GM19240 (cell line): ENCODE data around the gene CACNB2.

ENCODE experiments used
- DNase-seq: peaks from one replicate; pipeline ENCODE4 v3.0.0; 2011; ENCODE audit warnings: low spot score; ENCODE audit not compliant: insufficient read length

CACNB2 gene

GRCh38 chr10:18501198-18501597 is 361.0 kb downstream of the CACNB2 start:
- no peak for DNase-seq

GRCh38 chr10:18501629-18502028 is 361.4 kb downstream of the CACNB2 start:
- DNase-seq: no peak

- no peak for DNase-seq
These were observed 363.9 kb downstream of the CACNB2 start for GRCh38 chr10:18504161-18504560.

DNA sequence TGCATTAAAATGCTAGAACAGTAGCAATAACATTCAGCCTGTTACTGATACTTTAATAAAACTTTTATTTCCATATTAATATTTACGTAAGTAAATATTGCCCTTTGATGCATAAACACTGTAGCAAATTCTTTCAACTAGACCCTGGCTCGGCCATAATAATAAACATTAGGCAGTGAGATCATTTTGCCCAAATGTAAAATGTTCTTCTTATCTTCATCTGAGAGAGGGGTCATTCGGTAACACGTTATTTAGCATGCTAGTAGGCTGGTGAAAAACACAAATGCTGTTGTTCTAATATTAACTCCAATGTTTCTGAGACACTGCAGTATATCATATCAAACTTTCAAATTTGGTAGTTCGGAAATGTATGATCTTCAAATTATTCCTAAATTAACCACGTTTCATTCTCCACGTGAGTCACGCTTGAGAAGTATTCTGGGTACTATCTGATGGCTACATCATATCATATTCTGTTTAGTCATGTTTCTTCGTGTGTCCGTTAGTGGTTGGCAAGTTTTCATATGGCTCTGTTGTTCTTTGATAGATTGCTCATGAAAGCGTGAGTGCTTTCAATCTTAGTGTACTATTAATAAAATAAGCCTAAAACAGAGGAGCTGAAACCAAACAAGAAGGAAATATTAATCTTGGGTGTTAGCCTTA is 365.4 kb downstream of the CACNB2 start:
- DNase-seq: no peak

DNA sequence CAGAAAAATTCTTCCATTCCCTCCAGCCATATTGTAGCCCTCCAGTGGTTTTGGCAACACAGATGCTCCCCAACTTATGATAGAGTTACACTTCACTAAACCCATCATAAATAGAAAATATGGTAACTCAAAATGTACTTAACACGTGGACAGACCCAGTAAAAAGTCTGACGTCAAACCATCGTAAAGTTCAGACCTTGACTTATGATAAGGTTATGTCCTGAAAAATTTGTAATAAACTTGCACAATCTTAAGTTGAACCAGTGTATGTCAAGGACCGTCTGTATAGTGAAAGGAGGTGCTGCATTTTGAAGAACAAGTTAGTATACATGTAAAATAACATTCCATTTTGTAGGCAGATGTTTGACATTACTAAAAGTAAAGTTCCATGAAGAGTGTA is 368.4 kb downstream of the CACNB2 start:
- no peak for DNase-seq

DNA sequence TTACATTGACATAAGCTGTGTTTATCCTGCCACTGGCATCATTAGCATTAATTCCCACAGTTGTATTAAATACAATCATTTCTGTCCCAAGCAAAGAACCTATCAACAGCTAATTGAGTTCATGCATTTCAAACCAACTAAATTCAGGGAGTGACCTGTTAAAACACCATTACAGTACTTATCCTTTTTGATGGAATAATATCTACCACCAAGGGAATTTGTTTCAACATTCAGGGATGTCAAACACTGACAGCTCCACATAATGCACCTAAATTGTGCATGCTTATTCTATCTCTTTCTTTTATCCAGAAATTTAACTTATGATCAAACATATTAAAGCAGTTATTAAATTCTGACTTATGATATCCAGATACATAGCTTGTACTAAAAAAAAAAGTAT is 374.3 kb downstream of the CACNB2 start:
- DNase-seq: no peak

GRCh38 chr10:18516851-18517250 is 376.6 kb downstream of the CACNB2 start:
- DNase-seq: no peak

DNA sequence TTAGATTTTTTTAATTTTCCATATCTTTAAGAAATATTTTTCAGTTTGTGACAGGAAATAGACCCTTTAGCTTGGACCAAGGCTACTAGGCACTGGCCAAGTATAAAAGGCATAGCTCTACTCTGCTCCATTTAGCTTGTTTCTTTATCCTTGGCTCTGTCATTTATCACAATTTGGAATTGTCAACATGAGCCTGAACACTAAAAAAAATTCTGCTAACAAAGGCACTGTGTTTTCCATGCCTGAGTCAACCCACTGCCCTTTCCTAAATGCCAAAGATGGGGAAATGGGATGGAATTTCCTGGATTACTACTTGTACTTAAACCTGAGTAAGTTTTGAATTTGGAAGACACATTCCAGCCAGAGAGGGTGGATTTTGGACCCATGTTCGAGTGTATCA is 382.8 kb downstream of the CACNB2 start:
- no peak for DNase-seq

DNA sequence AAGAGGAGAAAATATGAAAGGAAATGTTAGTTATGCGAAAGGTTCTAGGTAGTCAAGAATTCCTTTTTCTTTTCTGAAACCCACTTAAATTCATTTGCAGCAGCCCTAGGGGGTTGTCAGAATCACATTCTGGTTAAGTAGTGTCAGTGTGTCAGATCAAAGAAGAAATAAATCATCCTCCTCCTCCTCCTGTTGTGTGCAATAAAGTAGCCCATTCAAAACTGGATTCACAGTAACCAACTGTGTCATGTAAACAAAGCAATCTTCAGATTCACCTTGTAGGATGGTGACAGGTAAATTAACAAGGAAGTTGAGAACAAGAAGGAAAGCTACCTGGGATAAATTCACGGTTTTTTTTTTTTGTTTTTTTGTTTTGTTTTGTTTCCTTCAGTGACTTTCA is 383.6 kb downstream of the CACNB2 start:
- DNase-seq: no peak

DNA sequence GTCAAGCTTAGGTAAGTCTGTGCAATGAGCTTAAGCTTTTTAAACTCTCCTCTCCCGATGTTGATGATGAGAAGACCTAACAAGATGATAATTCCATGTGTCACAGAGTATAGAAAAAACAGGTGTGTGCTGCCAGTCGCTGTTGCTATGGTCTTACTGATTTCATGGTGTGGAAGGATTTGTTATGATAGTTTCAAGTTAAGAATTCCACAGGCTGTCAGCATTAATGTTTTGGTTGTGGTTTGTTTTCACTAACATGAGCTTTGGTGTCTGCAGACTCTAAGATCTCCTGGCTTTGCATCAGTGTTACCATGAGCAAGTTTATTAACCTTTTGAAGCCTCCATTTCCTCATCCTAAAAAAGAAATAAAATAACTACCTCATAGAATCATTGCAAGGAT is 387.5 kb downstream of the CACNB2 start:
- DNase-seq: no peak

DNA sequence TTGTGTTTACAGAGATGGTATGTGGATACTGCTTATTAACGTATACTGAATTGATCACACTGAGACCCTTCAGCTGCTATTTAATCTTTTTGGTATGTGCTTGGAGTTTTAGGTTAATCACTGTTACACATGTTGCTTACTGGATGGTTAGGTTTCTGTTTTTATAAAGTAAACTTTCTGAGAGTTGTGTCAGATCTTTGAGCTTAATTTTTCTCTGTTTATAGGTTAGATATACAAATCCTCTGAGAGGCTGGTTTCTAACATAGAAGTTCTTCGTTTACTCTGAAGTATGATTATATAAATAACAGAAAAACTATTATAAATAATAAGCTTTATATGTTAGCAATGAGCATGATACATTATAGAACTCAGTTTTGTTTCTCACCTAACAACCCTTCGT is 388.1 kb downstream of the CACNB2 start:
- no peak for DNase-seq

GRCh38 chr10:18532881-18533535 is 392.8 kb downstream of the CACNB2 start:
- no peak for DNase-seq

DNA sequence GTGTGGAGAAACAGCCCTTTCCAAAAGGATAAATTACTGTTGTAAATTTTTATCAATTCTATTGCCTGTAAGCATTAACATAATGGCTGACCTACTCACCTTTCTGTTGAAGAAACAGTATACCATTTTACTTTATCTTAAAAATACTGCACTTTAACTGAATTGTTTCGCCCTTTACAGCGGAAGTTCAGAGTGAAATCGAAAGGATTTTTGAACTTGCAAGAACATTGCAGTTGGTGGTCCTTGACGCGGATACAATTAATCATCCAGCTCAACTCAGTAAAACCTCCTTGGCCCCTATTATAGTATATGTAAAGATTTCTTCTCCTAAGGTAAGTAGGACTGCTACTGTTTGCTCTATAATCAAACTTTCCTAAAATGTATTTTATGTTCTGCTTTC is 393.7 kb downstream of the CACNB2 start:
- DNase-seq: no peak

GRCh38 chr10:18539335-18539734 is 399.1 kb downstream of the CACNB2 start:
- no peak for DNase-seq

DNA sequence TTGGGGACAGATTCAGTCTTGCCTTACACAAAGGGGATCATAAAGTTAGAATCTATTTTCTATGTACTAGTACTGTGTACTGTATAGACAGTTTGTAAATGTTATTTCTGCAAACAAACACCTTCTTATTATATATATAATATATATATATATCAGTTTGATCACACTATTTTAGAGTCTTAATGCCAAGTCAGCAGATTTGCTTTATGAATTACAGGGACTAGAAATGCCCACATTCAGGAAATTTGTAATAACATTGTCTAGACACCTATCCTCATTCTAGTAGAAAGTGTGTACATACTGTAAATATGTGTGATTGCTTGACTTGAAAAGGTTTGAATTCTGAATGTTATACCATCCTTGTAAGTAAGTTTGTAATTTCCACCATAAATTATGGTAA is 400.0 kb downstream of the CACNB2 start:
- no peak for DNase-seq

DNA sequence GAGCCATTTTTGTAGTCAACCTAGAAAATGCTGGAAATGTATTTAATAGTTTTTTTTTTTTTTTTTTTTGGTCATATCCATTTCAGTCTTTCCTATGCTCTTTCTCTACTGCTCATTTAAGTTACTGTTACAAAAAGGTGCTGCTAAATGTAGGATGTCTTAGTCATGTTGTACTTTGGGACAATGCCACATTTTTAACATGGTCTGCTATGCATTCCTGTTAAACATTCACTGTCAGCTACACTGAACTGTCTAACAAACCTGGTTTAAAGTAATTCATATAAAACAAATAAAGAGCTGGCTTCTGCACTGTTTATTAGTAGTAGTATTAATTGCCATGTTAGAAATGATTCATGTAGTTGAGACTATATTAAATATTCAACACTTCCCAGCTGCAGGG is 402.6 kb downstream of the CACNB2 start:
- DNase-seq: no peak

GRCh38 chr10:18545621-18546305 is 405.5 kb downstream of the CACNB2 start:
- no peak for DNase-seq

- DNase-seq: no peak
These were observed 408.9 kb downstream of the CACNB2 start for GRCh38 chr10:18549105-18549504.

DNA sequence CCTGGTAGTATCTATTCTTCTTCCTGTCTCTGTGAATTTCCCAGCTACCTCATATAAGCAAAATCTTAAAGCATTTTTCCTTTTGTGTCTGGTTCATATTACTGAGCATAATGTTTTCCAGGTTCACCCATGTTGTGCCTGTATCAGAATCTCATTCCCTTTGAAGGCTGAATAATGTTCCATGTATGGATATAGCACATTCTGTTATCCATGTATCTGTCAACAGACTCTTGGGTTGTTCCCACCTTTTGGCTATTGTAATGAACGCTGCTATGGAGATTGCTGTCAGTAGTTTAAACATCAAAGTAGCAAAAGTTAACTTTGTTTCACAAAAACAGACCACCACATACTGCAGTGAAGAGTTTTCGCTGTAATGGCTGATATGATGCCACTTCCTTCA is 411.2 kb downstream of the CACNB2 start:
- DNase-seq: no peak

GRCh38 chr10:18554479-18554878 is 414.3 kb downstream of the CACNB2 start:
- no peak for DNase-seq

GRCh38 chr10:18556522-18557147 is 416.4 kb downstream of the CACNB2 start:
- no peak for DNase-seq

DNA sequence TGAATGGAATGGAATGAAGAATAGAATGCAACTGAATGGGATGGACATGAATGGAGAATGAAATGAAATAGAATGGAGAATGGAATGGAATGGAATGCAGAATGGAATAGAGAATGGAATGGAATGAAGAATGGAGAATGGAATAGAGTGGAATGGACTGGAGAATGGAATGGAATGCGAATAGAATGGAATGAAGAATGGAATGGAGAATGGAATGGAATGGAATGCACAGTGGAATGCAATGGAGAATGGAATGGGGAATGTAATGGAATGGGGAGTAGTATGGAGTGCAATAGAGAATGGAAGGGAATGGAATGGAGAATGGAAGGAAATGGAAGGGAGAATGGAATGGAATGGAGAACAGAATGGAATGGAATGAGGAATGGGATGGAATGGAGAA is 417.7 kb downstream of the CACNB2 start:
- no peak for DNase-seq
